Colon (tissue), 2 donors: ENCODE results near the gene RCN1.

Experiments
- FAIRE-seq: peaks from 2 replicates; lab custom pipeline; 2012; peaks lifted over from hg19 to GRCh38; lab: Jason Lieb, UNC
- donor health status: control.
- donor health status: control.

The RCN1 gene

GRCh38 chr11:32153747-32154146 lies 62.9 kb downstream of the RCN1 start:
- no peak for FAIRE-seq

DNA sequence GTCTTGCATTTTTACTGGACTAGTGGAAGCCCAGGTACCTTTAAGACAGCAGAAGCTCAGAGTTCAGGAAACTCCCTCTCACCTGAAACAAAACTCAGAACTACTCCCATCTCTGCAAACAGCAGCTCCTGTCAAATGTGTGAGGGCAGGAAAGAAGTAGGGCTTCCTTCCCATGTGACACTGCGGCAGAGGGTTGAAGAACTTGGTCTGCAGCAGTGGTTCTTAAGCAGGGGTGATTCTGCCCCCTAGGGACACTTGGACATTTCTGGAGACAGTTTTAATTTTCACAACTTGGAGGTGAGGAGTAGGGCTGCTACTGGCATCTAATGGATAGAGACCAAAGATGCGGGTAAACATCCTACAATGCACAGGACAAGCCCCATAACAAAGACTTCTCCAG lies 63.4 kb downstream of the RCN1 start:
- FAIRE-seq = no peak
